ENCODE data around the gene SLC25A15. TPM values are rescaled to one million over a fixed set of nuclear protein-coding genes. Genes with fewer than 3 reads are reported as not detected.

The SLC25A15 gene
- total and polyA plus RNA-seq, 8 donors = 6.3 to 18.3 (median 15.3) TPM

DNA sequence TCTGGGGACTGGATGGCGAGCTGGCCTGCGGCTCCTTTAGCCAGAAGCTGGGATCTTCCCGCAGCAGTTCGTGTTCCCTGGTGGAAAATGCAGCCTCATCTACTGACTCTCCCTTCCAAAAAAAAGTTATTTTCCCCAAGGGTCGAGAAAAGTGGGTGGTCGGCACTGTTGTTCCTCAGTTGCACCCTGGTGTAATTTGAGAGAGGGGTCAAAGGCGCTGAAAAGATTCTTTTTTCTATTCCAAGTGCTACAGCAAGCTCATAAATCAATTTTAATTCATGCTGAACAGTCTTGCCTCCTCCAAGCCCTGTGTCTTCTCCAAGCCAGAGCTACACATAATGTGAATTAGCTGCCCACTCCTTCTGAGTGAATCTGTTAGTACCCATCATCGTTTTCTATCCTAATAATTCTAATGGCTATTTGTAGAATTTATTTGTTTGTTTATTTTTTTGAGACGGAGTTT, 774 bp downstream of the SLC25A15 start:
- ATAC-seq (no peak), DNase-seq (no peak)
- H3K9me3 ChIP-seq = no peaks in the 10 kb centered on the region
- H3K27ac ChIP-seq = peak overlapping the region; percentile 83 to 84
- H3K27me3 ChIP-seq = no peaks in the 10 kb centered on the region
- intact Hi-C loops (cut with DNase I) = no loop called here
- peaks cover 0 to 6% of the 10 kb centered on the region in 2 donors for H3K4me1 ChIP-seq
- peak overlapping the region; percentile 63 to 64 for H3K4me3 ChIP-seq
- peaks cover 0 to 15% of the 10 kb centered on the region in 2 donors for H3K36me3 ChIP-seq
- TF ChIP-seq, protein P1, sequence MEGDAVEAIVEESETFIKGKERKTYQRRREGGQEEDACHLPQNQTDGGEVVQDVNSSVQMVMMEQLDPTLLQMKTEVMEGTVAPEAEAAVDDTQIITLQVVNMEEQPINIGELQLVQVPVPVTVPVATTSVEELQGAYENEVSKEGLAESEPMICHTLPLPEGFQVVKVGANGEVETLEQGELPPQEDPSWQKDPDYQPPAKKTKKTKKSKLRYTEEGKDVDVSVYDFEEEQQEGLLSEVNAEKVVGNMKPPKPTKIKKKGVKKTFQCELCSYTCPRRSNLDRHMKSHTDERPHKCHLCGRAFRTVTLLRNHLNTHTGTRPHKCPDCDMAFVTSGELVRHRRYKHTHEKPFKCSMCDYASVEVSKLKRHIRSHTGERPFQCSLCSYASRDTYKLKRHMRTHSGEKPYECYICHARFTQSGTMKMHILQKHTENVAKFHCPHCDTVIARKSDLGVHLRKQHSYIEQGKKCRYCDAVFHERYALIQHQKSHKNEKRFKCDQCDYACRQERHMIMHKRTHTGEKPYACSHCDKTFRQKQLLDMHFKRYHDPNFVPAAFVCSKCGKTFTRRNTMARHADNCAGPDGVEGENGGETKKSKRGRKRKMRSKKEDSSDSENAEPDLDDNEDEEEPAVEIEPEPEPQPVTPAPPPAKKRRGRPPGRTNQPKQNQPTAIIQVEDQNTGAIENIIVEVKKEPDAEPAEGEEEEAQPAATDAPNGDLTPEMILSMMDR (IDR thresholded peaks at IDR 0.05) = no peak

DNA sequence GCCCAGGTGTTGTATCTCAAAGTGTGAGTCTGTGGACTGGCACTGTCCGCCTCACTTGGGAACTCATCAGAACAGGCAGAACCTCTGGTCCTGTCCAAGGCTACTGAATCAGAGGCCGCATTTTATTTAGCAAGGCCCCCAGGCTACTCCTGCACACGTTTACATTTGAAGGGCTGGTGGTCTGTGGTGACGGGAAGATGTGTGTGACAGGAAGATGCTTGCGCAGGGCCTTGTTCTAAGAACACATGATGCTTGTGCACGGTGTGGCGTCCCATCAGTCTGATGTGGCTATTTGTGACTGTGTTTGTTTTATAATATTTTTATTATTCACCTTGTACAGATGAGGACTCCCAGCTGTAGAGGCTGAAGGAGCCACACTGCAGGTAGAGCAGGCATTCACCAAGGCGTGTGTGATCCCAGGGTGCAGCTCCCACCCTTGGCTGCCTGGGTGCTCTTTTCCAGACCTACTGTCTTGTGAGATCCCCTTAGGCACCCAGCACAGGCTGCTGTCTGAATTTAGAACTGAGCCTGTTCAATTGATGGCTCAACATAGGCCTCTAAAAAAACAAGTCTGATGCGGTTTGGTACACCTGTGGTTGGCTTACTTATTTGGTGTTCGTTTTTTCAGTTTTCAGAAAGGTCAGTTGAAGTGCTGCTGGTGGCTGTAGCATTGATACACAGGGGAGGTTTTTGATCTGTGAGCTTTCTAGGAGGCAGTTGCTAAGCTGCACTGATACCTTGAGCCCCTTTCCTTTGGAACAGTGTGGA, 3.1 kb downstream of the SLC25A15 start:
- Histone ChIP-seq H3K27ac (no peak overlapping the region), H3K9me3 (no peaks in the 10 kb centered on the region), H3K36me3 (peaks cover 0 to 15% of the 10 kb centered on the region in 2 donors), H3K4me3 (no peak overlapping the region), H3K4me1 (peaks cover 0 to 6% of the 10 kb centered on the region in 2 donors), H3K27me3 (no peaks in the 10 kb centered on the region)
- DNase-seq = no peak
- no peak for ATAC-seq
- TF ChIP-seq, protein P1 (IDR thresholded peaks at IDR 0.05) = no peak
- intact Hi-C loops (cut with DNase I) = no loop called here

DNA sequence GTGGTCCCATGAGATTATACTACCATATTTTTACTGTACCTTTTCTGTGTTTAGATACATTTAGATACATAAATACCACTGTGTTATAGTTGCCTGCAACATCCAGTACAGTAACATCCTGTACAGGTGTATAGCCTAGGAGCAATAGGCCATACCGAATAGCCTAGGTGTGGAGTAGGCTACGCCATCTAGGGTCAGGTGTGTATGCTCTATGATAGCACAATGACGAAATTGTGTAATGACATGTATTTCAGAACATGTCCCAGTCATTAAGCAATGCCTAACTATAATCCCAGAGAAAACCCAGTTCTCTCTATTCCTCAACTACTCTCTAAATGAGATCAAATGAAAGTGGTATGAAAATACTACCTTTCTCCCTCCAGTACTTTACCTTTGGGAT, 3.9 kb downstream of the SLC25A15 start:
- TF ChIP-seq, protein P1 (IDR thresholded peaks at IDR 0.05) = no peak
- Histone ChIP-seq H3K4me1 (peaks cover 0 to 6% of the 10 kb centered on the region in 2 donors), H3K36me3 (peaks cover 0 to 15% of the 10 kb centered on the region in 2 donors), H3K27me3 (no peaks in the 10 kb centered on the region), H3K27ac (no peak overlapping the region), H3K9me3 (no peaks in the 10 kb centered on the region), H3K4me3 (no peak overlapping the region)
- ATAC-seq (no peak), DNase-seq (no peak)
- intact Hi-C loops (cut with DNase I) = no loop called here

DNA sequence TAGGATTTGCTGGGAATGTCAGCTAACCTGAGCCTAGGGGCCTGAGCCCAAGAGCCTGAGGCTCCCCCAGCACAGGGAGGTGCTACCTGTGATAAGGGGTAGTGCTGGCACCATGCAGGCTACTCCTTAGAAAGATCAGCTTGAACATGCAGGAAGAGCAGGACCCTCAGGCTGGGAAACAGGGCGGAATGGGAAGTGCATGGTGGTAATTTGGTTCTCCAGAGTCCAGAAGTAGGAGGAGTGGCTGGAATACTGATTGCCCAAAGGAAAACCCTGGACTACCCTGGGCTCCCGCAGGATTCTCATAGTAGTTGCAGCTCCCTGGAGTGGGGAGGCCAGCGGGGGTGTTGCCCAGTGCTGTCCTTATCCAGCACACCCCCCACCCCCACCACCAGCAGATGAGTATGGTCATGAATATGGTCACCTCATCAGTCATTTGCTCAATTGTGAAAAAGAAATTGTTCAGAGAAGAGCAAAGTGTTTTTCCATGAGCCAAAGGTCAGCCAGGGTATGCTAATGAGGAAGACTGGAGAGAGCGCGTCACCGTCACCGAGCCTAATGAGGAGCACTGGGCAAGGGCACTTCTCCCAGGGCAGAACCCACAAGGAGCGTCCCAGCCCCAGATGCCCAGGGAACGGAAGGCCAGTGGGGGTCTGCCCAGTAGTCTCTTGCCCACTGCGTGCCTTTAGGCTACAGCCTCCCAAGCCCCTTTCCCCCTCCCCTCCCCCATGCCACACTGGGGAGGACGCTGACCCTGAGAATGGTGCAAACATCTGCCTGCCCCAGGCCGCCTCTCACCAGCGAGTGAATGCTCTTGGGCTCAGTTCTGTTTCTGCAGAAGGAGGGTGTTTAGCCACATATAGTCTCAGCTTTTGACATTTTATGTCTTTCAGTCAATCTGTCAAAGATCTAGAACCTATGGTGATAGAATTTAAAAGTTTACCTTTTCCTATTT, 5.3 kb downstream of the SLC25A15 start:
- H3K36me3 ChIP-seq = peaks cover 0 to 26% of the 10 kb centered on the region in 2 donors
- TF ChIP-seq, protein P1 (IDR thresholded peaks at IDR 0.05) = no peak
- no peaks in the 10 kb centered on the region for H3K9me3 ChIP-seq
- DNase-seq (no peak), ATAC-seq (no peak)
- intact Hi-C loops (cut with DNase I) = no loop called here
- H3K4me1 ChIP-seq = peaks cover 0 to 6% of the 10 kb centered on the region in 2 donors
- no peak overlapping the region for H3K4me3 ChIP-seq
- no peak overlapping the region for H3K27ac ChIP-seq
- no peaks in the 10 kb centered on the region for H3K27me3 ChIP-seq

DNA sequence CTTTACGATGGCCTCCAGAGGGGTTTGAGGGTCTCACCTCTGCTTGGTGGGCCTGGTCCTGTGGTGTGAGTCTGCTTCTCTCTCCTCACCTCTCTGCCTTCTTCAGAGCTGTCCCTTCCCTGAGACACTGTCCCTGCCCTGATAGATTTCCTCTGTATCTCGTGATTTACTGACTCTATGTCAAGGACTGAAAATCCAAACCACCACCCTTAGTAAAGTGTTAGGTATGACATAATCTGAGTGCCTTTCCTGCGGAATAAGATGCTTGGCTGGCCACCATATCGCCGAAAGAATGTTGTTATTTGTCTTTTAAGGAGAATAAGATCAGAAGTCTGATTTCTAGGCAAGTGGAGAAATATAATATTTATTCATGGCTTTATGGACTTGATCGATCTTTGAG, 7.2 kb downstream of the SLC25A15 start:
- no peaks in the 10 kb centered on the region for H3K27me3 ChIP-seq
- TF ChIP-seq, protein P1 (IDR thresholded peaks at IDR 0.05) = no peak
- DNase-seq (no peak), ATAC-seq (no peak)
- H3K4me3 ChIP-seq = no peak overlapping the region
- no peaks in the 10 kb centered on the region for H3K9me3 ChIP-seq
- H3K36me3 ChIP-seq = peaks cover 0 to 34% of the 10 kb centered on the region in 2 donors
- no peak overlapping the region for H3K27ac ChIP-seq
- intact Hi-C loops (cut with DNase I) = no loop called here
- no peaks in the 10 kb centered on the region for H3K4me1 ChIP-seq

Data from left lung (tissue), 10 donors.